ENCODE results near the gene NSUN2.

GRCh38 chr5:6551287-6551954, 81.4 kb downstream of the NSUN2 start:
- TF ChIP-seq EZH2 (IDR thresholded peaks at IDR 0.05; ENCODE audit: borderline replicate concordance, insufficient read depth, low read length, poor library complexity, severe bottlenecking), result no peak
- no peak for TF ChIP-seq POLR2AphosphoS5 (IDR thresholded peaks at IDR 0.05)

All from neural cell (in vitro differentiated cells).